Neural progenitor cell (in vitro differentiated cells): ENCODE measurements around the gene H6PD.

Source experiments
- EZH2phosphoT487 ChIP-seq: fragments of 200-600 bp; sonication (generic); IDR thresholded peaks from 2 replicates; pipeline ENCODE4 v1.6.1; 2017; ENCODE audit warnings: antibody characterized with exemption
- TF ChIP-seq, protein P1 (sequence below): fragments of 200-600 bp; sonication (generic); IDR thresholded peaks from 2 replicates; pipeline ENCODE4 v1.5.1; 2017; ENCODE audit warnings: antibody characterized with exemption, mild to moderate bottlenecking

DNA sequence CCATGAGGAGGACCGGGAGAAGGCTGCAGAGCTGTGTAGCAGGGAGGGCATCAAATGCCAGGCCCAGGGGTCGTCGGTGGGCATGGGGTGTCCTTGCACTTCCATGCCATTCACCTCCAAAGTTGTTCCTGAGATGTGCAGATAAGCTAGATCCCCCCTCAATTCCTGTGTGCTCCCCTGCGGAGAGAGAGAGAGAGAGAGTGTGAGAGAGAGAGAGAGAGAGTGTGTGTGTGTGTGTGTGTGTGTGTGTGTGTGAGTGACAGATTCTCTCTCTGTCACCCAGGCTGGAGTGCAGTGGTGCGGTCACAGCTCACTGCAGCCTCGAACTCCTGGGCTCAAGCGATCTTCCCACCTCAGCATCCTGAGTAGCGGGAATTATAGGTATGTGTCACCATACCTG lies 74.5 kb downstream of the H6PD start:
- TF ChIP-seq, protein P1, sequence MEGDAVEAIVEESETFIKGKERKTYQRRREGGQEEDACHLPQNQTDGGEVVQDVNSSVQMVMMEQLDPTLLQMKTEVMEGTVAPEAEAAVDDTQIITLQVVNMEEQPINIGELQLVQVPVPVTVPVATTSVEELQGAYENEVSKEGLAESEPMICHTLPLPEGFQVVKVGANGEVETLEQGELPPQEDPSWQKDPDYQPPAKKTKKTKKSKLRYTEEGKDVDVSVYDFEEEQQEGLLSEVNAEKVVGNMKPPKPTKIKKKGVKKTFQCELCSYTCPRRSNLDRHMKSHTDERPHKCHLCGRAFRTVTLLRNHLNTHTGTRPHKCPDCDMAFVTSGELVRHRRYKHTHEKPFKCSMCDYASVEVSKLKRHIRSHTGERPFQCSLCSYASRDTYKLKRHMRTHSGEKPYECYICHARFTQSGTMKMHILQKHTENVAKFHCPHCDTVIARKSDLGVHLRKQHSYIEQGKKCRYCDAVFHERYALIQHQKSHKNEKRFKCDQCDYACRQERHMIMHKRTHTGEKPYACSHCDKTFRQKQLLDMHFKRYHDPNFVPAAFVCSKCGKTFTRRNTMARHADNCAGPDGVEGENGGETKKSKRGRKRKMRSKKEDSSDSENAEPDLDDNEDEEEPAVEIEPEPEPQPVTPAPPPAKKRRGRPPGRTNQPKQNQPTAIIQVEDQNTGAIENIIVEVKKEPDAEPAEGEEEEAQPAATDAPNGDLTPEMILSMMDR = no peak
- no peak for TF ChIP-seq EZH2phosphoT487
